ENCODE results near the gene RAB4B.

DNA sequence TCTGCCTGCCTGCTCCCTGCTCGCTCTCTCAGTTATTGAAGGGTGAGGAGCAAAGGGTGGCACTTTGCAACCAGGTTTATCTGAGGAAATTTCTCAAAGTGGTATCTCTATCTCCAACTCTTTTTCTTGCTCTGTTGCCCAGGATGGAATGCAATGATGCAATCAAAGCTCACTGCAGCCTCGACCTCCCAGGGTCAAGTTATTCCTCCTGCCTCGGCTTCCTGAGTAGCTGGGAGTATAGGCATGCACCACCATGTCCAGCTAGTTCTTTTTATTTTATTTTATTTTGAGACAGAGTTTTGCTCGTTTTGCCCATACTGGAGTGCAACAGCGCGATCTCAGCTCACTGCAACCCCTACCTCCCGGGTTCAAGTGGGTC lies 32.7 kb upstream of the RAB4B start:
- TF ChIP-seq, protein P1, sequence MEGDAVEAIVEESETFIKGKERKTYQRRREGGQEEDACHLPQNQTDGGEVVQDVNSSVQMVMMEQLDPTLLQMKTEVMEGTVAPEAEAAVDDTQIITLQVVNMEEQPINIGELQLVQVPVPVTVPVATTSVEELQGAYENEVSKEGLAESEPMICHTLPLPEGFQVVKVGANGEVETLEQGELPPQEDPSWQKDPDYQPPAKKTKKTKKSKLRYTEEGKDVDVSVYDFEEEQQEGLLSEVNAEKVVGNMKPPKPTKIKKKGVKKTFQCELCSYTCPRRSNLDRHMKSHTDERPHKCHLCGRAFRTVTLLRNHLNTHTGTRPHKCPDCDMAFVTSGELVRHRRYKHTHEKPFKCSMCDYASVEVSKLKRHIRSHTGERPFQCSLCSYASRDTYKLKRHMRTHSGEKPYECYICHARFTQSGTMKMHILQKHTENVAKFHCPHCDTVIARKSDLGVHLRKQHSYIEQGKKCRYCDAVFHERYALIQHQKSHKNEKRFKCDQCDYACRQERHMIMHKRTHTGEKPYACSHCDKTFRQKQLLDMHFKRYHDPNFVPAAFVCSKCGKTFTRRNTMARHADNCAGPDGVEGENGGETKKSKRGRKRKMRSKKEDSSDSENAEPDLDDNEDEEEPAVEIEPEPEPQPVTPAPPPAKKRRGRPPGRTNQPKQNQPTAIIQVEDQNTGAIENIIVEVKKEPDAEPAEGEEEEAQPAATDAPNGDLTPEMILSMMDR (IDR thresholded peaks at IDR 0.05), result no peak
- TF ChIP-seq POLR2A (IDR thresholded peaks at IDR 0.05), result no peak

All from body of pancreas (tissue), 4 donors.